ENCODE results near the gene YY2.
"Not testable (repeated sequence)": the region's sequence is repeated elsewhere in the genome, so short reads cannot be mapped to it uniquely, and the experiment has no call there.

Gene YY2

GRCh38 chrX:21874182-21874581, 18.4 kb downstream of the YY2 start:
- DNase-seq (ENCODE audit: low read depth in 2 of 2) = not testable (repeated sequence)

GRCh38 chrX:21875013-21875412, 19.2 kb downstream of the YY2 start:
- no peak for DNase-seq (ENCODE audit: low read depth in 2 of 2)

GRCh38 chrX:21881881-21882574, 26.2 kb downstream of the YY2 start:
- DNase-seq (ENCODE audit: low read depth in 2 of 2) = no peak

- no peak for DNase-seq (ENCODE audit: low read depth in 2 of 2)
Observed at GRCh38 chrX:21883258-21883657, 27.5 kb downstream of the YY2 start.

GRCh38 chrX:21885568-21885967, 29.8 kb downstream of the YY2 start:
- no peak for DNase-seq (ENCODE audit: low read depth in 2 of 2)

- DNase-seq (ENCODE audit: low read depth in 2 of 2) = no peak
Observed at GRCh38 chrX:21905313-21905712, 49.5 kb downstream of the YY2 start.

GRCh38 chrX:21905953-21906352, 50.2 kb downstream of the YY2 start:
- DNase-seq (ENCODE audit: low read depth in 2 of 2) = no peak

- DNase-seq (ENCODE audit: low read depth in 2 of 2) = no peak
Observed at GRCh38 chrX:21907260-21907659, 51.5 kb downstream of the YY2 start.

All from stimulated activated CD8-positive, alpha-beta memory T cell treated with anti-CD3 and anti-CD28 coated beads, Interleukin-7, amount 100 ng/mL, for 4 hours (primary cell).